Mesendoderm (in vitro differentiated cells): ENCODE results near the gene ALS2CL.

Experiments
- DNase-seq: peaks from one replicate; pipeline ENCODE4 v3.0.0; 2013
- H2AK5ac ChIP-seq: 2 replicates; pipeline ENCODE4 v1.6.1; 2013; ENCODE audit warnings: low read length, inconsistent platforms
- H2BK120ac ChIP-seq: 2 replicates; pipeline ENCODE4 v1.6.1; 2013; ENCODE audit warnings: low read depth, mild to moderate bottlenecking, low read length, moderate library complexity, mixed read lengths
- H2BK15ac ChIP-seq: replicated peaks from 2 replicates; pipeline ENCODE4 v1.6.1; 2013; ENCODE audit warnings: low read depth, mild to moderate bottlenecking, moderate library complexity
- H2BK5ac ChIP-seq: 2 replicates; pipeline ENCODE4 v1.6.1; 2013; ENCODE audit warnings: low read length, inconsistent platforms
- H3K18ac ChIP-seq: 2 replicates; pipeline ENCODE4 v1.6.1; 2013; ENCODE audit warnings: mild to moderate bottlenecking, low read length, mixed read lengths
- H3K23ac ChIP-seq: one replicate; pipeline ENCODE4 v1.6.1; 2013; ENCODE audit warnings: low read length
- H3K27ac ChIP-seq: 2 replicates; pipeline ENCODE4 v1.5.1; 2013; ENCODE audit warnings: low read depth, mild to moderate bottlenecking, inconsistent platforms, low read length, moderate library complexity
- H3K27me3 ChIP-seq: 2 replicates; pipeline ENCODE4 v1.6.1; 2013; ENCODE audit warnings: low read length, control low read depth, mild to moderate bottlenecking, inconsistent platforms; ENCODE audit not compliant: insufficient read depth, poor library complexity
- H3K36me3 ChIP-seq: 2 replicates; pipeline ENCODE4 v1.6.1; 2013; ENCODE audit warnings: low read length, inconsistent platforms; ENCODE audit not compliant: control insufficient read depth, insufficient read depth
- H3K4ac ChIP-seq: one replicate; pipeline ENCODE4 v1.6.1; 2013; ENCODE audit warnings: low read depth, mild to moderate bottlenecking, low read length, moderate library complexity
- H3K4me1 ChIP-seq: 2 replicates; pipeline ENCODE4 v1.6.1; 2013; ENCODE audit warnings: low read depth, low read length, inconsistent platforms; ENCODE audit not compliant: control insufficient read depth
- H3K4me2 ChIP-seq: 2 replicates; pipeline ENCODE4 v1.6.1; 2013; ENCODE audit warnings: low read length
- H3K4me3 ChIP-seq: 2 replicates; pipeline ENCODE4 v1.5.1; 2013; ENCODE audit warnings: mild to moderate bottlenecking, low read length
- H3K56ac ChIP-seq: one replicate; pipeline ENCODE4 v1.6.1; 2013; ENCODE audit warnings: low read length
- H3K79me1 ChIP-seq: 2 replicates; pipeline ENCODE4 v1.6.1; 2013; ENCODE audit warnings: low read length, inconsistent platforms
- H3K79me2 ChIP-seq: 2 replicates; pipeline ENCODE4 v1.6.1; 2013; ENCODE audit warnings: mild to moderate bottlenecking, low read length; ENCODE audit not compliant: control insufficient read depth, insufficient read depth
- H3K9ac ChIP-seq: 2 replicates; pipeline ENCODE4 v1.6.1; 2013; ENCODE audit warnings: low read length, inconsistent platforms
- H4K5ac ChIP-seq: one replicate; pipeline ENCODE4 v1.6.1; 2013; ENCODE audit warnings: low read length
- H4K8ac ChIP-seq: one replicate; pipeline ENCODE4 v1.6.1; 2013; ENCODE audit warnings: low read depth, mild to moderate bottlenecking, control low read depth, low read length, moderate library complexity
- WGBS: extraction: QIAGEN DNeasy Blood & Tissue Kit; methylation state at CpG from one replicate; pipeline ENCODE4 v1.1.7; 2013; ENCODE audit warnings: low lambda C conversion rate, missing lambda C conversion rate; ENCODE audit not compliant: insufficient coverage; ENCODE audit errors: extremely low coverage; 5-methylcytosine and 5-hydroxymethylcytosine counted together

The ALS2CL gene

GRCh38 chr3:46668116-46668515 lies 25.4 kb downstream of the ALS2CL start:
- no peaks in the 10 kb centered on the region for H3K36me3 ChIP-seq
- no peak overlapping the region for H3K4me3 ChIP-seq
- no peaks in the 10 kb centered on the region for H3K27me3 ChIP-seq
- no peak overlapping the region for H3K23ac ChIP-seq
- DNase-seq = no peak
- H2BK5ac ChIP-seq = no peak overlapping the region
- H3K4me1 ChIP-seq = no peaks in the 10 kb centered on the region
- WGBS = no CpG with 5 or more reads among the region's 8 CpGs
- H2BK15ac ChIP-seq = no peak overlapping the region
- H2BK120ac ChIP-seq = no peak overlapping the region
- no peak overlapping the region for H3K56ac ChIP-seq
- no peak overlapping the region for H3K18ac ChIP-seq
- no peak overlapping the region for H2AK5ac ChIP-seq
- H3K79me2 ChIP-seq = no peaks in the 10 kb centered on the region
- no peak overlapping the region for H4K8ac ChIP-seq
- no peaks in the 10 kb centered on the region for H3K79me1 ChIP-seq
- H3K27ac ChIP-seq = no peak overlapping the region
- no peak overlapping the region for H3K4ac ChIP-seq
- H4K5ac ChIP-seq = no peak overlapping the region
- no peak overlapping the region for H3K4me2 ChIP-seq
- no peak overlapping the region for H3K9ac ChIP-seq

GRCh38 chr3:46667657-46668056 lies 25.8 kb downstream of the ALS2CL start:
- H2BK5ac ChIP-seq = no peak overlapping the region
- H3K9ac ChIP-seq = no peak overlapping the region
- no peak overlapping the region for H3K23ac ChIP-seq
- no peak overlapping the region for H4K5ac ChIP-seq
- H2BK15ac ChIP-seq = no peak overlapping the region
- WGBS = no CpG with 5 or more reads among the region's 9 CpGs
- no peak overlapping the region for H4K8ac ChIP-seq
- no peaks in the 10 kb centered on the region for H3K4me1 ChIP-seq
- H3K4me2 ChIP-seq = no peak overlapping the region
- no peak overlapping the region for H2AK5ac ChIP-seq
- H3K36me3 ChIP-seq = no peaks in the 10 kb centered on the region
- H3K4me3 ChIP-seq = no peak overlapping the region
- no peaks in the 10 kb centered on the region for H3K79me2 ChIP-seq
- DNase-seq = no peak
- no peak overlapping the region for H3K27ac ChIP-seq
- H3K27me3 ChIP-seq = no peaks in the 10 kb centered on the region
- no peak overlapping the region for H2BK120ac ChIP-seq
- H3K56ac ChIP-seq = no peak overlapping the region
- no peak overlapping the region for H3K4ac ChIP-seq
- H3K79me1 ChIP-seq = no peaks in the 10 kb centered on the region
- H3K18ac ChIP-seq = no peak overlapping the region

GRCh38 chr3:46667061-46667621 lies 26.3 kb downstream of the ALS2CL start:
- no peak overlapping the region for H3K27ac ChIP-seq
- H3K79me2 ChIP-seq = no peaks in the 10 kb centered on the region
- H3K4me3 ChIP-seq = no peak overlapping the region
- no peak for DNase-seq
- no peak overlapping the region for H4K8ac ChIP-seq
- no peaks in the 10 kb centered on the region for H3K27me3 ChIP-seq
- no peaks in the 10 kb centered on the region for H3K36me3 ChIP-seq
- H3K23ac ChIP-seq = no peak overlapping the region
- no peak overlapping the region for H3K9ac ChIP-seq
- no CpG with 5 or more reads among the region's 8 CpGs for WGBS
- no peak overlapping the region for H2BK15ac ChIP-seq
- no peak overlapping the region for H4K5ac ChIP-seq
- no peak overlapping the region for H2BK5ac ChIP-seq
- no peak overlapping the region for H3K4me2 ChIP-seq
- H3K4me1 ChIP-seq = peaks cover under 1% of the 10 kb centered on the region
- H3K56ac ChIP-seq = no peak overlapping the region
- no peak overlapping the region for H3K4ac ChIP-seq
- no peak overlapping the region for H2BK120ac ChIP-seq
- H3K18ac ChIP-seq = no peak overlapping the region
- H3K79me1 ChIP-seq = no peaks in the 10 kb centered on the region
- no peak overlapping the region for H2AK5ac ChIP-seq

- no peak overlapping the region for H3K27ac ChIP-seq
- no peaks in the 10 kb centered on the region for H3K36me3 ChIP-seq
- no peaks in the 10 kb centered on the region for H3K27me3 ChIP-seq
- no peak overlapping the region for H3K56ac ChIP-seq
- H3K9ac ChIP-seq = no peak overlapping the region
- no peak overlapping the region for H3K18ac ChIP-seq
- no CpG with 5 or more reads among the region's 7 CpGs for WGBS
- no peak overlapping the region for H2BK120ac ChIP-seq
- H3K79me1 ChIP-seq = no peaks in the 10 kb centered on the region
- H2AK5ac ChIP-seq = no peak overlapping the region
- no peak for DNase-seq
- H2BK5ac ChIP-seq = no peak overlapping the region
- H3K4me2 ChIP-seq = no peak overlapping the region
- no peak overlapping the region for H3K4me3 ChIP-seq
- peaks cover 4% of the 10 kb centered on the region for H3K4me1 ChIP-seq
- H2BK15ac ChIP-seq = no peak overlapping the region
- H3K23ac ChIP-seq = no peak overlapping the region
- no peak overlapping the region for H4K8ac ChIP-seq
- H4K5ac ChIP-seq = no peak overlapping the region
- no peak overlapping the region for H3K4ac ChIP-seq
- H3K79me2 ChIP-seq = no peaks in the 10 kb centered on the region
These were observed 27.0 kb downstream of the ALS2CL start for GRCh38 chr3:46666453-46666845.

GRCh38 chr3:46665763-46666452 lies 27.6 kb downstream of the ALS2CL start:
- H3K9ac ChIP-seq = no peak overlapping the region
- H3K4me3 ChIP-seq = no peak overlapping the region
- H3K36me3 ChIP-seq = no peaks in the 10 kb centered on the region
- H2BK5ac ChIP-seq = no peak overlapping the region
- H2BK15ac ChIP-seq = no peak overlapping the region
- no CpG with 5 or more reads among the region's 9 CpGs for WGBS
- H3K4me1 ChIP-seq = peaks cover 8% of the 10 kb centered on the region
- H3K56ac ChIP-seq = no peak overlapping the region
- no peak overlapping the region for H3K23ac ChIP-seq
- H3K4ac ChIP-seq = no peak overlapping the region
- no peak overlapping the region for H3K27ac ChIP-seq
- DNase-seq = no peak
- H4K8ac ChIP-seq = no peak overlapping the region
- no peaks in the 10 kb centered on the region for H3K27me3 ChIP-seq
- H2BK120ac ChIP-seq = no peak overlapping the region
- no peaks in the 10 kb centered on the region for H3K79me2 ChIP-seq
- no peak overlapping the region for H4K5ac ChIP-seq
- H3K18ac ChIP-seq = no peak overlapping the region
- H2AK5ac ChIP-seq = no peak overlapping the region
- no peaks in the 10 kb centered on the region for H3K79me1 ChIP-seq
- no peak overlapping the region for H3K4me2 ChIP-seq
